Body of pancreas (tissue), 4 donors: Measurements from ENCODE around the gene TOMT. TPM values are rescaled to one million over a fixed set of nuclear protein-coding genes. Genes with fewer than 3 reads are reported as not detected.

ENCODE experiments used
- ATAC-seq: fragments of 150-250 bp; one replicate; pipeline ENCODE4 v1.9.1; 2016
- DNase-seq, 4 donors: peaks; one replicate each; pipeline ENCODE4 v3.0.0-alpha.2; 2019
- H3K27ac ChIP-seq, 4 donors: fragments of 200-600 bp; sonication (generic); 1 replicate in 3 of 4; 2 replicates in 1 of 4; pipeline versions ENCODE4 v1.5.1 to v1.6.1; 2016 to 2019; ENCODE audit warnings: mild to moderate bottlenecking in 1 of 4, mixed read lengths in 1 of 4, moderate library complexity in 1 of 4
- H3K27me3 ChIP-seq, 2 donors: fragments of 200-600 bp; sonication (generic); one replicate each; pipeline ENCODE4 v1.6.0; 2016; ENCODE audit warnings: mild to moderate bottlenecking in 1 of 2
- H3K36me3 ChIP-seq, 2 donors: fragments of 200-600 bp; sonication (generic); replicated peaks in 1 of 2; 2 replicates each; pipeline ENCODE4 v1.5.1; 2016; ENCODE audit warnings: low read depth in 2 of 2; ENCODE audit not compliant: insufficient read depth in 1 of 2
- H3K4me1 ChIP-seq: fragments of 200-600 bp; sonication (generic); one replicate; pipeline ENCODE4 v1.6.0; 2016
- H3K4me3 ChIP-seq, 2 donors: fragments of 200-600 bp; sonication (generic); 1 replicate in 1 of 2; 2 replicates in 1 of 2; pipeline ENCODE4 v1.5.1; 2016 to 2019
- H3K9me3 ChIP-seq, 3 donors: fragments of 200-600 bp; sonication (generic); 1 replicate in 2 of 3; 2 replicates in 1 of 3; pipeline ENCODE4 v1.5.1; 2016
- POLR2A ChIP-seq, 3 donors: fragments of 450-650 bp; IDR thresholded peaks; one replicate each; pipeline ENCODE4 v1.6.1; 2016; ENCODE audit warnings: antibody characterized with exemption in 3 of 3, mild to moderate bottlenecking in 2 of 3
- WGBS, 2 donors: methylation state at CpG; one replicate each; pipeline ENCODE4 v1.1.5; 2017; 5-methylcytosine and 5-hydroxymethylcytosine counted together
- intact Hi-C: fragments of 100-400 bp; cut with DNase I; formaldehyde crosslinking; loops from one replicate; pipeline ENCODE4 v1.15.1; 2023
- total RNA-seq, 2 donors: library from RNA; depleted of rRNA; stranded (reverse); fragments of >200 nt; gene quantifications; one replicate each; pipeline ENCODE4 v1.1.0, GENCODE V29; 2016
- TF ChIP-seq, protein P1 (sequence below), 7 experiments: fragments of 450-650 bp in 4 of 7; fragments of 200-600 bp in 3 of 7; sonication (generic) in 3 of 7; IDR thresholded peaks; one replicate each; pipeline ENCODE4 v1.5.1; 2016 to 2019; ENCODE audit warnings: antibody characterized with exemption in 7 of 7

The TOMT gene
- total RNA-seq, 2 donors from 2014 or later = not detected

DNA sequence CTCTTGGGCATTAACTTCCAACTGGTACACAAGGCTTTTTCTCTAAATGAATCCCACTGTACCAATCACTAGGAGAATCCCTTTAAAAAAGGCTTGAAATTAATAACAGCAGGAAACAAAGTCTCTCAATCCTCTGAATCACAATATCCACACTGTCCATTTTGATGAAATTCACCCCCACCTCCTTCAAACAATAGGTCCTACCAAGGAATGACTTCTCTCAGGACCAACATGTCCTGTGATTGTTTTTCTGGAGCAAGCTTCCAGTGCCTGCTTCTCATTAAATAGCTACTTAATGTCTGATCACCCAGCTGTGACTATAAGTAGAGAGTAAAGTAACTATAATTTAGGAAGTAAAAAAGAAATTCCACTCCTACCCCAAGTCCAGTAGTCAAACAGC, 38.5 kb upstream of the TOMT start:
- Histone ChIP-seq H3K27me3 (no peaks in the 10 kb centered on the region), H3K4me1 (peaks cover 22% of the 10 kb centered on the region), H3K36me3 (no peaks in the 10 kb centered on the region), H3K27ac (no peak overlapping the region), H3K9me3 (no peaks in the 10 kb centered on the region), H3K4me3 (no peak overlapping the region)
- TF ChIP-seq POLR2A (IDR thresholded peaks at IDR 0.05) = no peak
- TF ChIP-seq, protein P1, sequence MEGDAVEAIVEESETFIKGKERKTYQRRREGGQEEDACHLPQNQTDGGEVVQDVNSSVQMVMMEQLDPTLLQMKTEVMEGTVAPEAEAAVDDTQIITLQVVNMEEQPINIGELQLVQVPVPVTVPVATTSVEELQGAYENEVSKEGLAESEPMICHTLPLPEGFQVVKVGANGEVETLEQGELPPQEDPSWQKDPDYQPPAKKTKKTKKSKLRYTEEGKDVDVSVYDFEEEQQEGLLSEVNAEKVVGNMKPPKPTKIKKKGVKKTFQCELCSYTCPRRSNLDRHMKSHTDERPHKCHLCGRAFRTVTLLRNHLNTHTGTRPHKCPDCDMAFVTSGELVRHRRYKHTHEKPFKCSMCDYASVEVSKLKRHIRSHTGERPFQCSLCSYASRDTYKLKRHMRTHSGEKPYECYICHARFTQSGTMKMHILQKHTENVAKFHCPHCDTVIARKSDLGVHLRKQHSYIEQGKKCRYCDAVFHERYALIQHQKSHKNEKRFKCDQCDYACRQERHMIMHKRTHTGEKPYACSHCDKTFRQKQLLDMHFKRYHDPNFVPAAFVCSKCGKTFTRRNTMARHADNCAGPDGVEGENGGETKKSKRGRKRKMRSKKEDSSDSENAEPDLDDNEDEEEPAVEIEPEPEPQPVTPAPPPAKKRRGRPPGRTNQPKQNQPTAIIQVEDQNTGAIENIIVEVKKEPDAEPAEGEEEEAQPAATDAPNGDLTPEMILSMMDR (IDR thresholded peaks at IDR 0.05) = no peak
- DNase-seq (no peak), ATAC-seq (no peak)
- intact Hi-C loops = no loop called here

DNA sequence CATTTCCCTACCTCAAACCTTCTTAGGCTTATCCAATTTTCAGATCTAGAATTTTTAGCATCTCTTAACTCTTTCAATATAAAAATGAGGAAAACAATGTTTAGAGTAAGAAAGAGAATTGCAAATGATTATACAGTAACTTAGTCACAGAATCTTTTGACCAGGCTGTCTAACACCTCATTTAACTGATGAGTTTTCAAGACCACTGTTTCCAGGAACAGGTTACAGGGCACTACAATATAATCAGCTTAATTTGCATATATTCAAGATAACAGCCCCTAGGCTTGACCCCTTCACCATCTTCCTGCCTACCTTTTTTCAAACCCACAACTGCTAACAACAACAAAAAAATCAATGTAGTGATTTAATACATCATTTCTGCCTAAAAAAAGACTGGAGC, 38.0 kb upstream of the TOMT start:
- DNase-seq (no peak), ATAC-seq (no peak)
- no peaks in the 10 kb centered on the region for H3K9me3 ChIP-seq
- TF ChIP-seq, protein P1 (IDR thresholded peaks at IDR 0.05) = no peak
- TF ChIP-seq POLR2A (IDR thresholded peaks at IDR 0.05) = no peak
- H3K27me3 ChIP-seq = no peaks in the 10 kb centered on the region
- no peak overlapping the region for H3K27ac ChIP-seq
- H3K36me3 ChIP-seq = no peaks in the 10 kb centered on the region
- intact Hi-C loops = no loop called here
- no peak overlapping the region for H3K4me3 ChIP-seq
- H3K4me1 ChIP-seq = peaks cover 22% of the 10 kb centered on the region

DNA sequence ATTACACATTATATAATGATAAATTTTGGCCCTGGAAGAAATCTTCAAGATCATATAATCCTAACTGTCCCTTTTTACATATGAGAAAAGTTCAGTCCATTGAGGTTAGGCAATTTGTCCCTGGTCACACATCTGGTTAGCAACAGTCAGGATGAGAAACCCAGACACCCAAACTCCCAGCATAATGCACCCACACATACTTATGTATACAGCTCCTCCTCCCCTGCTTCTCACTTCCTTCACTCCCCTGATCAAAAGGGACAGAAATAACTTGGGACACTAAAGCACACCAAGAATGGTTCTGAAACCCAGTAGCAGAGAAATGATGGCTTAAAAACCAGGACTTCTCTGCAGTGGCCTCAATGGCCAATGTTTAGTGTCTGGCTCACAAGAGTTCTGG, 36.5 kb upstream of the TOMT start:
- intact Hi-C loops = no loop called here

DNA sequence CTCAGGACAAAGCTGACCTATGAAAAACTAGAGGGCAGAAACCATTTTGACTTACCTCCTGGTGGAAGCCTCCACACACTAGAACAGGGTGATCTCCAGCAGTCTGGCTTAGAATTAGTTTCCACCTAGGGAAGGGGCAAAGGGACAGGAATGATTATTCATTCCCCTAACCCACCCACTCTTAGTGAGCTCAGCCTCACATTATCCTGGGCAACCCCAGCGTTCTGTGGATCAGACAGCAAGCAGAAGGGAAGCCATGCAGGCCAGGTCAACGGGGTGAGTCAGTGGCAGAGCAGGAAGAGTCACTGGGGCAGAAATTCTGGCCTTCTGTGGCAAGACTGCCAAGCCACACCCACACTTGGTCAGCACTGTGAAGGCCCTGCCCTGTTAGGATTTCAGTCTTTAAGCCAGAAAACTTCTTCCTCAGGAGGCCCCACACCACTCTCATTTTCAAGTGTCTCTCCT, 35.9 kb upstream of the TOMT start:
- peak; percentile 95 for ATAC-seq
- H3K4me3 ChIP-seq = no peak overlapping the region

More for the DNA sequence above, 36.5 kb upstream of the TOMT start:
- Histone ChIP-seq H3K9me3 (no peaks in the 10 kb centered on the region), H3K36me3 (no peaks in the 10 kb centered on the region), H3K4me1 (peaks cover 22% of the 10 kb centered on the region), H3K4me3 (no peak overlapping the region), H3K27ac (peak overlapping the region; percentile 69 to 81 (median 74)), H3K27me3 (no peaks in the 10 kb centered on the region)
- ATAC-seq (no peak), DNase-seq (no peak)
- TF ChIP-seq, protein P1 (IDR thresholded peaks at IDR 0.05) = no peak
- no peak for TF ChIP-seq POLR2A (IDR thresholded peaks at IDR 0.05)

DNA sequence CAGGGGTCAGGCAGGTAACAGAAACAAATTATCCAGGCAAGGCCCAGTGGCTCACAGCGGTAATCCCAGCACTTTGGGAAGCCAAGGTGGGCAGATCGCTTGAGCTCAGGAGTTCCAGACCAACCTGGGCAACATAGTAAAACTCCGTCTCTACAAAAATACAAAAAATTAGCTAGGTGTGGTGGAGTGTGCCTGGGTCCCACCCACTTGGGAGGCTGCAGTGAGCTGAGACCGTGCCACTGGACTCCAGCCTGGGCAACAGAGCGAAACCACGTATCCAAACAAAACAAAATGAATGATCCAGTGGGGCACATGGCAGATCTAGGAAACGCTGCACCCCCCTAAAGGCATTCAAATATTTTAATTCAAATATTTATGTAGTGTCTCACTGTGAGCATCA, 35.2 kb upstream of the TOMT start:
- DNase-seq = no peak
- peaks cover 22% of the 10 kb centered on the region for H3K4me1 ChIP-seq
- ATAC-seq = no peak
- no peak overlapping the region for H3K4me3 ChIP-seq
- no peaks in the 10 kb centered on the region for H3K36me3 ChIP-seq
- intact Hi-C loops = no loop called here
- H3K27me3 ChIP-seq = no peaks in the 10 kb centered on the region
- no peaks in the 10 kb centered on the region for H3K9me3 ChIP-seq
- peak overlapping the region; percentile 69 to 81 (median 74) for H3K27ac ChIP-seq
- TF ChIP-seq, protein P1 (IDR thresholded peaks at IDR 0.05) = no peak
- TF ChIP-seq POLR2A (IDR thresholded peaks at IDR 0.05) = no peak
- WGBS, 2 donors = 85 to 95% methylated on average over 7 of the region's 7 CpGs

More for the DNA sequence above, 35.9 kb upstream of the TOMT start:
- Histone ChIP-seq H3K27ac (peak overlapping the region; percentile 69 to 81 (median 74)), H3K36me3 (no peaks in the 10 kb centered on the region), H3K4me1 (peaks cover 22% of the 10 kb centered on the region), H3K27me3 (no peaks in the 10 kb centered on the region), H3K9me3 (no peaks in the 10 kb centered on the region)
- WGBS, 2 donors = 0 to 3% methylated on average over 2 of the region's 2 CpGs
- intact Hi-C loops = no loop called here
- peak in 2 of 3 donors; percentile 27 to 53 for TF ChIP-seq POLR2A (IDR thresholded peaks at IDR 0.05)
- TF ChIP-seq, protein P1 (IDR thresholded peaks at IDR 0.05) = no peak
- DNase-seq = peak; percentile 78 to 91 (median 87)
